Putamen (tissue), 1 donor: ENCODE results near the gene TRABD2A.

Experiments used
- DNase-seq: peaks from one replicate; pipeline ENCODE4 v3.0.0-alpha.2; 2016; ENCODE audit warnings: low spot score

Gene TRABD2A

GRCh38 chr2:84817239-84817655, 63.6 kb downstream of the TRABD2A start:
- DNase-seq, result no peak

DNA sequence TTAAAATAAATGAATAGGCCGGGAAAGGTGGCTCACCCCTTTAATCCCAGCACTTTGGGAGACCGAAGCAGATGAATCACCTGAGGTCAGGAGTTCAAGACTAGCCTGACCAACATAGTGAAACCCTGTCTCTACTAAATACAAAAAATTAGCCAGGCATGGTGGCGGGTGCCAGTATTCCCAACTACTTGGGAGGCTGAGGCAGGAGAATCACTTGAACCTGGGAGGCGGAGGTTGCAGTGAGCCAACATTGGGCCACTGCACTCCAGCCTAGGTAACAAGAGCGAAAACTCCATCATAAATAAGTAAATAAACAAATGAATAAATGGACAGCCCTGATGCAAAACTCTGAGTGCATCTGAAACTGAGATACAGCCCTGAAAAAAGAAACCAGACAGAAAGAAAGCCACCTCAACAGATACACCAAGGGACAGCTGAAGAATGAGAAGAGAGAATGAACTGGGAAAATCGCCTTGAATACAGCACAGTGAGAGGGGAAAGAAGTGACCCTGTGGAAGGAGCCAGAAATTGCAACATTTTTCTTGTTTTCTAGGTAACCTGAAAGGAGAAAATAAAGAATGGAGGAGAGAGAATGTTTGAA, 64.4 kb downstream of the TRABD2A start:
- DNase-seq, result no peak

- no peak for DNase-seq
Observed at GRCh38 chr2:84815146-84815545, 65.7 kb downstream of the TRABD2A start.

DNA sequence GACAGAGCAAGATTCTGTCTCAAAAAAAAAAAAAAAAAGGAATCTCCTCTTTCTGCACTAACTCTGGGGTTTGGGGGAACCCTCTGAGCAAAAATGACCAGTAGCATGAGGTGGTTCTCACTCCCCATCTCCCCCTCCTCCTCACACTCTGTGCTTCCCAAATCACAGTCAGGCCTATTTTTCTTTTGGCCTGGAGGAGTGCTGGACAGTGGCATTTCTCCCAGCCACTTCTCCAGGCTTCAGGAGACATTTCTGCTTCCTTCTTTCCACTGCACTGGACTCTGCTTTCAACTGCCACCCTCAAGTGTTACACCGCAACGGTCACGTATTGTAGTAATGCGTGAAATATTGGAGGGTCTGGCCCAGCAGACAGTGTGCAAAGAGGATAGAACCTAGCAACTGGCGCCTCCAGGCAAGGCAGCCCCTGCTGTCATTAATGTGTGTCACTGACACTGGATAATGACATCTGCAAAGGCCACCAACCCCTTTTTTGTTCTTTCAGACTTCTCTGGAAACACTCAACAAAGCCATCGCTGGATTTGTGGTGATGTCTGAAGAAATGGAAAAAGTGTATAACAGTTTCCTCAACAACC, 68.9 kb downstream of the TRABD2A start:
- DNase-seq, result no peak

DNA sequence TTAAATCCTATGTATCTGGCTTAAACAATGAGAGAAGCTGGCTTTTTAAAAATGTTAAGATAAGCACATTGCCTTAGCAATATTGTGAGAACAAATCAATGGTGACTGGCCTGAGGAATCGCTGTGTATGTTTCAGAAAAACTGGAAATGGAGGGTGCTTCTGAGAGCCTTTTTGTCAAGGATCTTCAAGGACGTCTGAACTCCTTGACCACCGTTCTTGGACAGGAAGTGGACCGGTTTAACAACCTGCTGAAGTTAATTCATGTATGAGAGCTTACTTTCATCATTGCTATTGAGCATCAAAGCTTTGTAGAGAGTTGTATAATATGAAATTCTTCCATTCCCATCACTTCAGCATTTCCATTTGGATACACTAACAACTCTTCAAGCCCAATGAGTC, 72.6 kb downstream of the TRABD2A start:
- DNase-seq, result no peak

- DNase-seq, result no peak
Observed at GRCh38 chr2:84807063-84807485, 73.8 kb downstream of the TRABD2A start.

- DNase-seq, result no peak
Observed at GRCh38 chr2:84805250-84805958, 75.5 kb downstream of the TRABD2A start.

DNA sequence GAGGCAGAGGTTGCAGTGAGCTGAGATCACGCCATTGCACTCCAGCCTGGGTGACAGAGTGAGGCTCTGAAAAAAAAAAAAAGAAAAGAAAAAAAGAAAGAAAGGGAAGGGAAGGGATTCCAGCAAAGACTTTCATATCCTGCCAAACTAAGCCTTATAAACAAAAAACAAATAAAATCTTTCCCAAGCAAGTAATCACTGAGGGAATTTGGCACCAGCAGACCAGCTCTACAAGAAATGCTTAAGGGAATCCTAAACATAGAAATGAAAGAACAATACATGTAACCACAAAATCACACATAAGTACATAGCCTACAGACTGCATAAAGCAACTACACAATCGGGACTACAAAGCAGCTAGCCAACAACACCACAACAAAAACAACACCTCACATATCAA, 79.1 kb downstream of the TRABD2A start:
- DNase-seq, result no peak

- DNase-seq, result no peak
Observed at GRCh38 chr2:84800194-84800805, 80.6 kb downstream of the TRABD2A start.

DNA sequence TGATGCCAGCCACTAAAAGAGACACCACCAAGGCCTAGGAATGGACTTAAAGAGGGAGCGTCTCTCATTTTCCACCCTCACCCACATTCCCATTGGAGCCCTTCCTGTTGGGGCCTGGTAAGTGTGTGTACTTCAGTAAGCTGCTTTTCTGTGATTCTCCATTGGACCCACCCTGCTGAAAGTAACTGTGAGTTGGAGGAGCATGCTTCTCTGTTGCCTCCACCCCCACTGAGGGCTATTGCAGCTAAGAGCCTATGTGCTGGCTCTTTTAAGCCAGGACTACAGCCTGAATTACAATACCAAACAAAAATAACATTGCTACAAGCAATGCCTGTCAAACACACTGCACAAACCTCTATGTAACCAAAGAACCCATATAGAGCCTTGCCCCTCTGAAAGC, 81.1 kb downstream of the TRABD2A start:
- no peak for DNase-seq

DNA sequence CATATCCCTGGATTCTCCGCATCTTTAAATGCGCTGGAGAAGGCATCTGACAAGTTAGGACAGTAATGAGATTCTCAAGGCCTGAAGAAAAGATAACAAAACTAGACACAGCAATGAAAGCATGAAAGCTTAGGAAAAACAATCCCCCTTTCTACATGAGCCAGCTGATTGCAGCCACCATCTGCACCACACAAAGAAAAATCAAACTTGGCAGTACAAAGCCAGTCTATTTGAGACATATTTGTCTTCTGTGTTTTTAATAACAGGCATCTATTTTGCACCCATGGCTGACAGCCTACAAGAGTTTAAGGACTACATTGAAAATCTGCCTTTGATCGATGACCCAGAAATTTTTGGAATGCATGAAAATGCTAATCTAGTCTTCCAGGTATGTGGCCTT, 83.6 kb downstream of the TRABD2A start:
- DNase-seq, result peak; percentile 9

DNA sequence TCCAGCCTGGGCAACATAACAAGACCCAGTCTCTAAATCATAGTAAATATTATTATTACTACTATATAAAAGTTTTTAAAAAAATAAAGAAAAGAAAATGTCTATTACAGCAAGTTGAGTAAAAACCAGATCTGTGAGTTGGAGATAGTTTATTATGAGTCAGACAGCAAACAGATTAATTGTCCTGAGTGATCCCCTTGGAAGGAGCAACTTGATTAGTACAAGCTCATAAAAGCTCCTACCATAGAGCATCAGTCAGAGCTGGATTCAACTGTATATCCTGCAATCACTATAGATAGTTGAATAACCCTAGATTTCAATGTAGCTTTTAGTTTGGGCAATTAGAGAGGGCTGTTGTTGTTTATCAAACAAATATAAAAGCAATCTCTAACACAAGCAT, 84.1 kb downstream of the TRABD2A start:
- DNase-seq, result no peak

- no peak for DNase-seq
Observed at GRCh38 chr2:84793641-84794040, 87.2 kb downstream of the TRABD2A start.

GRCh38 chr2:84792856-84793522, 87.9 kb downstream of the TRABD2A start:
- no peak for DNase-seq

DNA sequence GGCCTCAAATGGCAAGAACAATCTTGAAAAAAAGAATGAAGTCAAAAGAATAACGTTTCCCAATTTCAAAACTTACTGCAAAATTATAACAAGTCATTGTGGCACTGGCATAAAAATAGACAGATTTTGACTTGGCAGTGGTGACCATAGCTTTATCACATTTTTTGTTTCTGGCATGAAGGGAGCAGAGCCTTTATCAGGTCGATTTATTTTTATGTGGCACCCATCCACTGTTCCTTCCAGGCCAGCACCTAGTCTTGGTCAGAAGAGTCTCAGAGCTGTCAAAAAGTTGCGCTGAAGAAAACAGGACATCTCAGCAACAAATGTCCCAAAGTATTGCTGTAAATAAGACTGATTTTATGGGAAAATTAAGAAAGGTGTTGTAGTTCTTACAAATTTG, 92.4 kb downstream of the TRABD2A start:
- DNase-seq, result no peak

- DNase-seq, result no peak
Observed at GRCh38 chr2:84788027-84788426, 92.9 kb downstream of the TRABD2A start.

DNA sequence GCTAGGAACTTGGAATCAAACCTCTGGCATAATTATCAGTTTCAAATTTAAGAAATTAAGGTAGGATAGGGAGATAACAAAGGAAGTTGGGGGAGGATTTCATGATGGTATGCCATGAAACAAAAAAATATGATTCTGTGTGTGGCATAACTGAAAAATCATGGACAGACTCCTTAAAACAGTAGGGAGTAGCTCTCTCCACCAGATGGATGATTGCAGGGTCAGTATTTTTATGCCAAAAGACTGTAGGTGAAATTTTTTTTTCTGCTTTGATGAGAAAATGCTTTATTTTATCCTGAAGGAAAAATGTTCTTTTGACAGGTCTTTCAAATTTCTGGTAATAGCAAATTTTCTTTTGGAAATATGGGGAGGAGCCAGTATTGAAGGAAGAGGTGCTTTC, 94.3 kb downstream of the TRABD2A start:
- no peak for DNase-seq

- DNase-seq, result no peak
Observed at GRCh38 chr2:84785950-84786349, 94.9 kb downstream of the TRABD2A start.

- DNase-seq, result no peak
Observed at GRCh38 chr2:84782717-84783442, 98.0 kb downstream of the TRABD2A start.

DNA sequence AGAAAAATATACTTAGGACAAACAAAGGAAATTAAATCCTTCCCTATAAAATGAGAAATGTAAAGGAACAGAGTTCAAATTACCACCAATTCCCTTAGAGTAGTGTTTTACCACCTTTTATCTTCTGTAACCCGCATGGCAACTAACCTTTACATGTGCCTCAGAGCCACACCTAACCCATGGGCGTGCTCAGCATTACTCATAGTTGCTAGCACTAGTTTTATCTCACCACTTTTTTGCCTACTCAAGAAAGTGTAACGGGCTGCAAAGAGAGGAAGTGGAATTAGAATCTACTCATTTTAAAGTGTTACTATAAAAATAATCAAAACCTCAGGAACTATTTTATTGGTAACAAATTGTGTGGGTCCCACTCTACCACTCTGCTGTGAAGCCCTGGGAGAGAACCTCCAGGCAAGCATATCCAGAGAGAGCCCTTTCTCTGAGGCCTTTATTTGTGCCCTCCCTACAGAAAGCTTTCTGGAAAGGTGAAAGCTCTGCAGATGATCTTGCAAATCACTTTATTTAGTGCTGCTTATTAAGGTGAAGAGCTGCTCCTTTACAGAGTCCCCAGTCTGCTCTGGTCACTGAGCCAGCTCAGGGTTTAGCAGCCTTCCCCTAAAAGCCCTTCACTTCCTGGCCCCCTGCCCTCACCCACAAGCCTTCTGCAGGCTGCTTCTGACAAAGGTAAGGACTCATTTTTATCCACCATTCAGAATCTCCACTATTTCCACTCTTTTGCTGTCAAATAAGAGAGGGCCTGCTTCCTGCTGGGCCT, 98.8 kb downstream of the TRABD2A start:
- DNase-seq, result no peak

- DNase-seq, result no peak
Observed at GRCh38 chr2:84779781-84780180, 101.1 kb downstream of the TRABD2A start.
